Calu3 (cell line): Measurements from ENCODE around the gene TEAD3. TPM values are rescaled to one million over a fixed set of nuclear protein-coding genes. Genes with fewer than 3 reads are reported as not detected.

Experiments used
- BruUV-seq: library from RNA; stranded (reverse); fragments of 400-500 nt; replicated peaks from 2 replicates; lab custom pipeline; 2021; lab: Mats Ljungman, UMichigan
- CTCF ChIA-PET: fragments of 300-600 bp; sonication (Branson Sonifier 250); formaldehyde crosslinking; loops from one replicate; lab custom pipeline; 2022; ENCODE audit warnings: antibody characterized with exemption; lab: Charles Lee
- DNase-seq: peaks from one replicate; pipeline ENCODE4 v3.0.0; 2022
- H3K27ac Mint-ChIP-seq: one replicate; pipeline ENCODE4 v1.8.0; 2022; ENCODE audit warnings: mixed read lengths; ENCODE audit not compliant: unreplicated experiment
- H3K27me3 Mint-ChIP-seq: one replicate; pipeline ENCODE4 v1.8.0; 2022; ENCODE audit warnings: mixed read lengths; ENCODE audit not compliant: unreplicated experiment
- H3K36me3 Mint-ChIP-seq: one replicate; pipeline ENCODE4 v1.8.0; 2022; ENCODE audit warnings: mild to moderate bottlenecking, moderate library complexity, mixed read lengths; ENCODE audit not compliant: insufficient read depth, unreplicated experiment
- H3K4me1 Mint-ChIP-seq: one replicate; pipeline ENCODE4 v1.8.0; 2022; ENCODE audit warnings: mild to moderate bottlenecking, low read depth, mixed read lengths; ENCODE audit not compliant: unreplicated experiment
- H3K4me3 Mint-ChIP-seq: one replicate; pipeline ENCODE4 v1.8.0; 2022; ENCODE audit warnings: mild to moderate bottlenecking, low read depth, moderate library complexity, mixed read lengths; ENCODE audit not compliant: unreplicated experiment
- H3K9me3 Mint-ChIP-seq: one replicate; pipeline ENCODE4 v1.8.0; 2022; ENCODE audit warnings: low read depth, mixed read lengths; ENCODE audit not compliant: unreplicated experiment
- CTCF ChIP-seq: fragments of 200-600 bp; IDR thresholded peaks from one replicate; pipeline ENCODE4 v1.8.0; 2022; ENCODE audit warnings: antibody characterized with exemption; ENCODE audit not compliant: unreplicated experiment
- intact Hi-C: fragments of 100-400 bp; cut with micrococcal nuclease; formaldehyde crosslinking; loops from one replicate; pipeline ENCODE4 v1.10.0; 2022; ENCODE audit not compliant: unreplicated experiment
- total RNA-seq: library from RNA; stranded (reverse); gene quantifications from 2 replicates; pipeline ENCODE4 v1.2.3, GENCODE V29; 2022

Gene TEAD3
- total RNA-seq, 1 experiment from 2014 or later: 27.3 TPM

GRCh38 chr6:35432291-35432690 lies 64.6 kb downstream of the TEAD3 start:
- H3K4me3 Mint-ChIP-seq: no peak overlapping the region
- H3K36me3 Mint-ChIP-seq: peaks cover 3% of the 10 kb centered on the region
- H3K27ac Mint-ChIP-seq: no peak overlapping the region
- H3K27me3 Mint-ChIP-seq: no peaks in the 10 kb centered on the region
- no peaks in the 10 kb centered on the region for H3K4me1 Mint-ChIP-seq
- CTCF ChIA-PET: no interaction called here
- intact Hi-C loops: no loop called here
- no peak for DNase-seq
- no TSS peak for BruUV-seq
- H3K9me3 Mint-ChIP-seq: peaks cover 3% of the 10 kb centered on the region
- TF ChIP-seq CTCF: no peak

GRCh38 chr6:35429463-35429862 lies 67.4 kb downstream of the TEAD3 start:
- H3K9me3 Mint-ChIP-seq: peaks cover 3% of the 10 kb centered on the region
- no peak overlapping the region for H3K4me3 Mint-ChIP-seq
- intact Hi-C loops: no loop called here
- no TSS peak for BruUV-seq
- H3K4me1 Mint-ChIP-seq: no peaks in the 10 kb centered on the region
- CTCF ChIA-PET: no interaction called here
- TF ChIP-seq CTCF: no peak
- DNase-seq: no peak
- H3K27ac Mint-ChIP-seq: no peak overlapping the region
- peaks cover 13% of the 10 kb centered on the region for H3K36me3 Mint-ChIP-seq
- H3K27me3 Mint-ChIP-seq: no peaks in the 10 kb centered on the region

- CTCF ChIA-PET: interaction anchor here (0.6 kb wide), 1 partner anchor 131 kb away, joined by 4 read pairs; no protein-coding TSS in a partner anchor
- Mint-ChIP-seq H3K36me3 (peaks cover 13% of the 10 kb centered on the region), H3K4me1 (no peaks in the 10 kb centered on the region), H3K27me3 (no peaks in the 10 kb centered on the region), H3K9me3 (peaks cover 3% of the 10 kb centered on the region), H3K4me3 (no peak overlapping the region), H3K27ac (no peak overlapping the region)
- no peak for TF ChIP-seq CTCF
- BruUV-seq: no TSS peak
- DNase-seq: no peak
- intact Hi-C loops: no loop called here
These were observed 68.3 kb downstream of the TEAD3 start for GRCh38 chr6:35428421-35429149.

GRCh38 chr6:35427851-35428321 lies 69.0 kb downstream of the TEAD3 start:
- intact Hi-C loops: no loop called here
- DNase-seq: no peak
- CTCF ChIA-PET: interaction anchor here (0.6 kb wide), 1 partner anchor 131 kb away, joined by 4 read pairs; no protein-coding TSS in a partner anchor
- Mint-ChIP-seq H3K4me3 (no peak overlapping the region), H3K9me3 (peaks cover 3% of the 10 kb centered on the region), H3K36me3 (peaks cover 13% of the 10 kb centered on the region), H3K4me1 (no peaks in the 10 kb centered on the region), H3K27me3 (no peaks in the 10 kb centered on the region), H3K27ac (no peak overlapping the region)
- BruUV-seq: no TSS peak
- TF ChIP-seq CTCF: no peak
